ENCODE data around the gene SLN.

- TF ChIP-seq CTCF (IDR thresholded peaks at IDR 0.05) (no peak), POLR2A (IDR thresholded peaks at IDR 0.05) (no peak), POLR2AphosphoS5 (IDR thresholded peaks at IDR 0.05; ENCODE audit: insufficient read depth in 1 of 2, low read depth in 1 of 2) (no peak)
Observed at GRCh38 chr11:107707807-107708206, 4.0 kb downstream of the SLN start.
